Measurements from ENCODE around the gene DPPA5. TPM values are rescaled to one million over a fixed set of nuclear protein-coding genes. Genes with fewer than 3 reads are reported as not detected.

Gene DPPA5
- total RNA-seq, 1 experiment from 2014 or later, result not detected

- ChIA-PET CTCF (interaction anchor here (1.7 to 4.2 kb wide), 3 partner anchors 20 to 60 kb away, joined by 6 to 60 read pairs (median 22); no protein-coding TSS in a partner anchor), POLR2A (interaction anchor here (0.6 kb wide), 1 partner anchor 122 kb away, joined by 13 read pairs; no protein-coding TSS in a partner anchor)
- no TSS peak for BruUV-seq (replicated peaks)
- TF ChIP-seq, protein P1, sequence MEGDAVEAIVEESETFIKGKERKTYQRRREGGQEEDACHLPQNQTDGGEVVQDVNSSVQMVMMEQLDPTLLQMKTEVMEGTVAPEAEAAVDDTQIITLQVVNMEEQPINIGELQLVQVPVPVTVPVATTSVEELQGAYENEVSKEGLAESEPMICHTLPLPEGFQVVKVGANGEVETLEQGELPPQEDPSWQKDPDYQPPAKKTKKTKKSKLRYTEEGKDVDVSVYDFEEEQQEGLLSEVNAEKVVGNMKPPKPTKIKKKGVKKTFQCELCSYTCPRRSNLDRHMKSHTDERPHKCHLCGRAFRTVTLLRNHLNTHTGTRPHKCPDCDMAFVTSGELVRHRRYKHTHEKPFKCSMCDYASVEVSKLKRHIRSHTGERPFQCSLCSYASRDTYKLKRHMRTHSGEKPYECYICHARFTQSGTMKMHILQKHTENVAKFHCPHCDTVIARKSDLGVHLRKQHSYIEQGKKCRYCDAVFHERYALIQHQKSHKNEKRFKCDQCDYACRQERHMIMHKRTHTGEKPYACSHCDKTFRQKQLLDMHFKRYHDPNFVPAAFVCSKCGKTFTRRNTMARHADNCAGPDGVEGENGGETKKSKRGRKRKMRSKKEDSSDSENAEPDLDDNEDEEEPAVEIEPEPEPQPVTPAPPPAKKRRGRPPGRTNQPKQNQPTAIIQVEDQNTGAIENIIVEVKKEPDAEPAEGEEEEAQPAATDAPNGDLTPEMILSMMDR (IDR thresholded peaks at IDR 0.05; ENCODE audit: insufficient read depth in 1 of 2, low read depth in 1 of 2, low read length in 1 of 2, severe bottlenecking in 1 of 2, unreplicated experiment in 1 of 2), result no peak
- peaks cover 8% of the 10 kb centered on the region for H3K27me3 Mint-ChIP-seq (ENCODE audit: insufficient read depth, unreplicated experiment)
- no peak overlapping the region for H3K4me3 ChIP-seq (ENCODE audit: low read depth, low read length)
- no peak overlapping the region for H3K4me3 Mint-ChIP-seq (ENCODE audit: unreplicated experiment)
- no peaks in the 10 kb centered on the region for H3K36me3 ChIP-seq (ENCODE audit: control insufficient read depth, insufficient read depth, low read length)
- H3K9me3 ChIP-seq, result no peaks in the 10 kb centered on the region
- no peaks in the 10 kb centered on the region for H3K27me3 ChIP-seq (replicated peaks; ENCODE audit: control insufficient read depth, insufficient read depth, low read length)
- H3K36me3 Mint-ChIP-seq (ENCODE audit: insufficient read depth, unreplicated experiment), result no peaks in the 10 kb centered on the region
- no peaks in the 10 kb centered on the region for H3K9me3 Mint-ChIP-seq (ENCODE audit: unreplicated experiment)
- no peaks in the 10 kb centered on the region for H3K4me1 ChIP-seq
- DNase-seq, result no peak
- intact Hi-C loops (cut with micrococcal nuclease; ENCODE audit: unreplicated experiment), result loop anchor here (5.0 kb wide), 2 partner anchors 146 to 196 kb away; no protein-coding TSS in a partner anchor
- H3K4me1 Mint-ChIP-seq (ENCODE audit: low read depth, unreplicated experiment), result peaks cover 7% of the 10 kb centered on the region
- no peak overlapping the region for H3K27ac Mint-ChIP-seq (ENCODE audit: unreplicated experiment)
Observed at GRCh38 chr6:73328790-73329189, 25.3 kb downstream of the DPPA5 start.

- H3K4me3 Mint-ChIP-seq (ENCODE audit: unreplicated experiment), result no peak overlapping the region
- Histone ChIP-seq H3K27me3 (replicated peaks; ENCODE audit: control insufficient read depth, insufficient read depth, low read length) (no peaks in the 10 kb centered on the region), H3K9me3 (no peaks in the 10 kb centered on the region), H3K4me1 (no peaks in the 10 kb centered on the region), H3K4me3 (ENCODE audit: low read depth, low read length) (no peak overlapping the region), H3K36me3 (ENCODE audit: control insufficient read depth, insufficient read depth, low read length) (no peaks in the 10 kb centered on the region)
- TF ChIP-seq, protein P1 (IDR thresholded peaks at IDR 0.05; ENCODE audit: insufficient read depth in 1 of 2, low read depth in 1 of 2, low read length in 1 of 2, severe bottlenecking in 1 of 2, unreplicated experiment in 1 of 2), result no peak
- peaks cover 7% of the 10 kb centered on the region for H3K4me1 Mint-ChIP-seq (ENCODE audit: low read depth, unreplicated experiment)
- no TSS peak for BruUV-seq (replicated peaks)
- ChIA-PET POLR2A (no interaction called here), CTCF (interaction anchor here (4.2 kb wide), 1 partner anchor 40 kb away, joined by 60 read pairs; no protein-coding TSS in a partner anchor)
- no peak overlapping the region for H3K27ac Mint-ChIP-seq (ENCODE audit: unreplicated experiment)
- intact Hi-C loops (cut with micrococcal nuclease; ENCODE audit: unreplicated experiment), result loop anchor here (1.0 to 5.0 kb wide), 4 partner anchors 40 to 193 kb away; no protein-coding TSS in a partner anchor
- H3K36me3 Mint-ChIP-seq (ENCODE audit: insufficient read depth, unreplicated experiment), result no peaks in the 10 kb centered on the region
- no peak for DNase-seq
- no peaks in the 10 kb centered on the region for H3K9me3 Mint-ChIP-seq (ENCODE audit: unreplicated experiment)
- H3K27me3 Mint-ChIP-seq (ENCODE audit: insufficient read depth, unreplicated experiment), result peaks cover 8% of the 10 kb centered on the region
Observed at GRCh38 chr6:73325656-73326055, 28.4 kb downstream of the DPPA5 start.

- intact Hi-C loops (cut with micrococcal nuclease; ENCODE audit: unreplicated experiment), result no loop called here
- Mint-ChIP-seq H3K27me3 (ENCODE audit: insufficient read depth, unreplicated experiment) (peaks cover 5% of the 10 kb centered on the region), H3K4me3 (ENCODE audit: unreplicated experiment) (no peak overlapping the region), H3K9me3 (ENCODE audit: unreplicated experiment) (no peaks in the 10 kb centered on the region), H3K36me3 (ENCODE audit: insufficient read depth, unreplicated experiment) (no peaks in the 10 kb centered on the region), H3K27ac (ENCODE audit: unreplicated experiment) (no peak overlapping the region), H3K4me1 (ENCODE audit: low read depth, unreplicated experiment) (peaks cover 7% of the 10 kb centered on the region)
- Histone ChIP-seq H3K27me3 (replicated peaks; ENCODE audit: control insufficient read depth, insufficient read depth, low read length) (no peaks in the 10 kb centered on the region), H3K36me3 (ENCODE audit: control insufficient read depth, insufficient read depth, low read length) (no peaks in the 10 kb centered on the region), H3K9me3 (no peaks in the 10 kb centered on the region), H3K4me1 (no peaks in the 10 kb centered on the region), H3K4me3 (ENCODE audit: low read depth, low read length) (no peak overlapping the region)
- no peak for DNase-seq
- ChIA-PET CTCF (interaction anchor here (1.0 kb wide), 1 partner anchor 66 kb away, joined by 3 read pairs; no protein-coding TSS in a partner anchor), POLR2A (no interaction called here)
- no TSS peak for BruUV-seq (replicated peaks)
- TF ChIP-seq, protein P1 (IDR thresholded peaks at IDR 0.05; ENCODE audit: insufficient read depth in 1 of 2, low read depth in 1 of 2, low read length in 1 of 2, severe bottlenecking in 1 of 2, unreplicated experiment in 1 of 2), result no peak
Observed at GRCh38 chr6:73323323-73323722, 30.8 kb downstream of the DPPA5 start.
